HG03139 (cell line): ENCODE measurements around the gene ITGAV.

ENCODE experiments used
- ATAC-seq: cut with Tn5 transposase; IDR thresholded peaks from one replicate; pipeline ENCODE4 v1.9.1; 2021; ENCODE audit not compliant: unreplicated experiment

The ITGAV gene

GRCh38 chr2:186664385-186665043 is 74.7 kb downstream of the ITGAV start:
- no peak for ATAC-seq

- ATAC-seq: no peak
These were observed 79.3 kb downstream of the ITGAV start for GRCh38 chr2:186669146-186669545.

GRCh38 chr2:186670831-186671230 is 81.0 kb downstream of the ITGAV start:
- no peak for ATAC-seq

- ATAC-seq: no peak
These were observed 85.5 kb downstream of the ITGAV start for GRCh38 chr2:186675380-186675779.

- no peak for ATAC-seq
These were observed 93.5 kb downstream of the ITGAV start for GRCh38 chr2:186683341-186683740.

GRCh38 chr2:186687807-186688211 is 98.0 kb downstream of the ITGAV start:
- ATAC-seq: no peak

- no peak for ATAC-seq
These were observed 99.0 kb downstream of the ITGAV start for GRCh38 chr2:186688813-186689212.

GRCh38 chr2:186690786-186691185 is 100.9 kb downstream of the ITGAV start:
- ATAC-seq: no peak

GRCh38 chr2:186691231-186691630 is 101.4 kb downstream of the ITGAV start:
- no peak for ATAC-seq

GRCh38 chr2:186691900-186692299 is 102.0 kb downstream of the ITGAV start:
- no peak for ATAC-seq

- ATAC-seq: no peak
These were observed 103.6 kb downstream of the ITGAV start for GRCh38 chr2:186693446-186693832.

- no peak for ATAC-seq
These were observed 105.4 kb downstream of the ITGAV start for GRCh38 chr2:186695081-186695756.

GRCh38 chr2:186696290-186696689 is 106.4 kb downstream of the ITGAV start:
- ATAC-seq: no peak

GRCh38 chr2:186696804-186697203 is 106.9 kb downstream of the ITGAV start:
- no peak for ATAC-seq

- no peak for ATAC-seq
These were observed 107.7 kb downstream of the ITGAV start for GRCh38 chr2:186697536-186697935.

GRCh38 chr2:186699742-186700141 is 109.9 kb downstream of the ITGAV start:
- no peak for ATAC-seq

GRCh38 chr2:186702006-186702405 is 112.2 kb downstream of the ITGAV start:
- no peak for ATAC-seq

- no peak for ATAC-seq
These were observed 112.6 kb downstream of the ITGAV start for GRCh38 chr2:186702501-186702900.

- no peak for ATAC-seq
These were observed 115.0 kb downstream of the ITGAV start for GRCh38 chr2:186704897-186705296.

GRCh38 chr2:186709529-186710450 is 119.9 kb downstream of the ITGAV start:
- ATAC-seq: no peak

GRCh38 chr2:186713691-186714090 is 123.8 kb downstream of the ITGAV start:
- ATAC-seq: no peak

GRCh38 chr2:186714611-186715010 is 124.8 kb downstream of the ITGAV start:
- no peak for ATAC-seq
